Activated naive CD4-positive, alpha-beta T cell treated with Interleukin-2 at 50 U/mL for 16 hours (primary cell): ENCODE results near the gene GAPDHS.

Experiments
- DNase-seq: peaks from one replicate; pipeline ENCODE4 v3.0.0-alpha.2; 2020

The GAPDHS gene

GRCh38 chr19:35558400-35559280 is 25.4 kb downstream of the GAPDHS start:
- no peak for DNase-seq

GRCh38 chr19:35559281-35559659 is 26.0 kb downstream of the GAPDHS start:
- no peak for DNase-seq

GRCh38 chr19:35559781-35560180 is 26.5 kb downstream of the GAPDHS start:
- no peak for DNase-seq

GRCh38 chr19:35560271-35560670 is 27.0 kb downstream of the GAPDHS start:
- DNase-seq, result no peak

GRCh38 chr19:35560677-35561076 is 27.4 kb downstream of the GAPDHS start:
- DNase-seq, result no peak

- no peak for DNase-seq
These were observed 28.2 kb downstream of the GAPDHS start for GRCh38 chr19:35561436-35561835.

- DNase-seq, result no peak
These were observed 29.1 kb downstream of the GAPDHS start for GRCh38 chr19:35562336-35562735.

GRCh38 chr19:35562776-35563175 is 29.5 kb downstream of the GAPDHS start:
- no peak for DNase-seq

- DNase-seq, result no peak
These were observed 30.1 kb downstream of the GAPDHS start, which contains the start of gene ATP4A for GRCh38 chr19:35563207-35563829. Gene ATP4A, minus strand, starts transcription at chr19:35563658. Its CDS starts 29 bp downstream, at chr19:35563629.

- DNase-seq, result no peak
These were observed 32.0 kb downstream of the GAPDHS start for GRCh38 chr19:35565016-35565856.

GRCh38 chr19:35566738-35567137 is 33.5 kb downstream of the GAPDHS start:
- no peak for DNase-seq

- DNase-seq, result no peak
These were observed 36.1 kb downstream of the GAPDHS start for GRCh38 chr19:35569281-35569781.

- DNase-seq, result no peak
These were observed 38.2 kb downstream of the GAPDHS start for GRCh38 chr19:35571406-35571965.

GRCh38 chr19:35577918-35578317 is 44.7 kb downstream of the GAPDHS start:
- DNase-seq, result no peak

- no peak for DNase-seq
These were observed 45.5 kb downstream of the GAPDHS start for GRCh38 chr19:35578707-35579106.

GRCh38 chr19:35582760-35583159 is 49.5 kb downstream of the GAPDHS start:
- DNase-seq, result no peak

- no peak for DNase-seq
These were observed 52.6 kb downstream of the GAPDHS start, which contains the start of gene PMIS2 for GRCh38 chr19:35585848-35586247. Gene PMIS2, plus strand, starts transcription at chr19:35586173. Its CDS starts 87 bp downstream, at chr19:35586260.

GRCh38 chr19:35587321-35587720 is 54.1 kb downstream of the GAPDHS start:
- DNase-seq, result no peak

GRCh38 chr19:35590875-35591274 is 57.6 kb downstream of the GAPDHS start:
- DNase-seq, result no peak

- peak; percentile 13 for DNase-seq
These were observed 59.0 kb downstream of the GAPDHS start for GRCh38 chr19:35592226-35592625.
